GM12878 (cell line): ENCODE measurements around the gene INSRR. TPM values are rescaled to one million over a fixed set of nuclear protein-coding genes. Genes with fewer than 3 reads are reported as not detected.

Experiments
- ATAC-seq: fragments of 200-7000 bp; cut with Tn5 transposase; 3 replicates; pipeline ENCODE4 v1.9.1; 2020; ENCODE audit warnings: mild to moderate bottlenecking, moderate library complexity
- BruUV-seq: library from RNA; stranded (reverse); fragments of 400-500 nt; replicated peaks from 2 replicates; lab custom pipeline; 2021; lab: Mats Ljungman, UMichigan
- CTCF ChIA-PET: fragments of 300-600 bp; sonication (Branson Sonifier 250); formaldehyde crosslinking; extraction: SDS; loops from one replicate; lab custom pipeline; 2021; ENCODE audit warnings: inconsistent platforms; lab: Yijun Ruan, JAX
- POLR2A ChIA-PET: fragments of 350-600 bp; formaldehyde crosslinking; extraction: SDS; loops from one replicate; lab custom pipeline; 2021; ENCODE audit warnings: inconsistent platforms; lab: Charles Lee
- RAD21 ChIA-PET: fragments of 300-600 bp; sonication (Branson Sonifier 250); formaldehyde crosslinking; loops from one replicate; lab custom pipeline; 2023; ENCODE audit warnings: antibody characterized with exemption; ENCODE audit not compliant: unreplicated experiment; lab: Charles Lee
- SMC1A ChIA-PET: fragments of 300-600 bp; sonication (Branson Sonifier 250); formaldehyde crosslinking; loops from one replicate; lab custom pipeline; 2023; ENCODE audit not compliant: unreplicated experiment, uncharacterized antibody; lab: Charles Lee
- DNase-seq: peaks from one replicate; pipeline ENCODE4 v3.0.0-alpha.2; 2011; ENCODE audit warnings: low read depth, low spot score
- FAIRE-seq: peaks from 3 replicates; lab custom pipeline; 2011; peaks lifted over from hg19 to GRCh38; lab: Jason Lieb, UNC
- H2AFZ ChIP-seq: 2 replicates; pipeline ENCODE4 v1.6.0; 2011; ENCODE audit warnings: low read depth, low read length, control low read depth; ENCODE audit not compliant: control insufficient read depth
- H3K27ac ChIP-seq: 2 replicates; pipeline ENCODE4 v1.5.1; 2011; ENCODE audit warnings: control low read depth; ENCODE audit not compliant: control insufficient read depth, insufficient read depth
- H3K27me3 ChIP-seq, 2 experiments: replicated peaks in 1 of 2; 2 replicates each; pipeline versions ENCODE4 v1.6.0 to v1.6.1; 2011; ENCODE audit warnings: low read length in 1 of 2; ENCODE audit not compliant: control insufficient read depth in 2 of 2, insufficient read depth in 2 of 2
- H3K36me3 ChIP-seq, 2 experiments: 2 replicates each; pipeline ENCODE4 v1.5.1; 2011; ENCODE audit warnings: low read length in 1 of 2; ENCODE audit not compliant: control insufficient read depth in 2 of 2, insufficient read depth in 2 of 2
- H3K4me1 ChIP-seq: 2 replicates; pipeline ENCODE4 v1.6.1; 2011; ENCODE audit warnings: mild to moderate bottlenecking, low read length, moderate library complexity, mixed read lengths; ENCODE audit not compliant: control insufficient read depth, insufficient read depth
- H3K4me2 ChIP-seq: 2 replicates; pipeline ENCODE4 v1.6.0; 2011; ENCODE audit warnings: control low read depth; ENCODE audit not compliant: control insufficient read depth, insufficient read depth
- H3K4me3 ChIP-seq: fragments of 200-600 bp; sonication (generic); 2 replicates; pipeline ENCODE4 v1.5.1; 2016
- H3K79me2 ChIP-seq: 2 replicates; pipeline ENCODE4 v1.6.0; 2011; ENCODE audit warnings: low read length; ENCODE audit not compliant: control insufficient read depth, insufficient read depth
- H3K9ac ChIP-seq: 2 replicates; pipeline ENCODE4 v1.8.0; 2011; ENCODE audit warnings: low read length, control low read depth, mixed read lengths; ENCODE audit not compliant: control insufficient read depth, insufficient read depth
- H3K9me3 ChIP-seq: replicated peaks from 3 replicates; pipeline ENCODE4 v1.5.1; 2011; ENCODE audit warnings: mild to moderate bottlenecking, low read length; ENCODE audit not compliant: control insufficient read depth, insufficient read depth
- H4K20me1 ChIP-seq: 2 replicates; pipeline ENCODE4 v1.6.0; 2011; ENCODE audit not compliant: control insufficient read depth, insufficient read depth
- ASH2L ChIP-seq: fragments of 300-600, 200-600 bp; sonication (generic); IDR thresholded peaks from 2 replicates; pipeline ENCODE4 v1.6.1; 2017; ENCODE audit warnings: low read depth, mild to moderate bottlenecking, borderline replicate concordance
- HSF1 ChIP-seq: fragments of 150-350 bp; IDR thresholded peaks from 2 replicates; pipeline ENCODE4 v1.6.1; 2014; ENCODE audit warnings: mild to moderate bottlenecking, low read depth, low read length
- YY1 ChIP-seq: IDR thresholded peaks from 2 replicates; pipeline ENCODE4 v1.6.1; 2011; ENCODE audit warnings: low read depth, mild to moderate bottlenecking, low read length
- WGBS: methylation state at CpG from one replicate; pipeline ENCODE4 v1.1.6; 2016; ENCODE audit warnings: low lambda C conversion rate; ENCODE audit not compliant: insufficient replicate concordance, insufficient coverage; ENCODE audit errors: missing lambda C conversion rate; 5-methylcytosine and 5-hydroxymethylcytosine counted together
- in situ Hi-C: fragments of 300-500 bp; cut with MboI; formaldehyde crosslinking; loops from 9 replicates; pipeline ENCODE4 v1.14.3; 2018; ENCODE audit warnings: mixed read lengths
- intact Hi-C: fragments of 100-400 bp; cut with micrococcal nuclease; formaldehyde crosslinking; loops from one replicate; pipeline ENCODE4 v1.14.2; 2022; ENCODE audit not compliant: unreplicated experiment
- polyA plus RNA-seq, 11 experiments: library from polyadenylated mRNA; depleted of rRNA in 4 of 11; unstranded in 6 of 11; stranded (reverse) in 5 of 11; fragments of >200 nt; fragmentation: Nextera tagmentation in 4 of 11; fragmentation: Illumina TruSeq in 1 of 11; extraction: Ambion mirVana in 4 of 11; extraction: Trizol in 1 of 11; gene quantifications; 1 replicate in 1 of 11; 2 replicates in 10 of 11; pipeline versions ENCODE4 v1.2.1 to v1.2.3, GENCODE V29; 2011 to 2016; ENCODE audit warnings: inconsistent platforms in 2 of 11, missing spikeins in 2 of 11, low read depth in 1 of 11
- total RNA-seq, 4 experiments: library from RNA; depleted of rRNA in 3 of 4; stranded (reverse); fragments of >200 nt in 3 of 4; fragmentation: Illumina TruSeq in 1 of 4; extraction: Trizol in 1 of 4; gene quantifications; 2 replicates each; pipeline versions ENCODE4 v1.2.1 to v1.2.3, GENCODE V29; 2013 to 2021

INSRR gene
- total and polyA plus RNA-seq, 10 of the 15 experiments (the other 5 are each of a cell fraction or from before 2014, with no cell fraction given), result 0.01 TPM; not detected in 9

- Histone ChIP-seq H3K36me3 (no peaks in the 10 kb centered on the region; a peak in 2 of 4 replicates), H4K20me1 (no peaks in the 10 kb centered on the region), H3K4me3 (no peak overlapping the region), H2AFZ (no peak overlapping the region), H3K4me2 (no peak overlapping the region), H3K79me2 (no peaks in the 10 kb centered on the region), H3K9ac (no peak overlapping the region), H3K27ac (no peak overlapping the region), H3K27me3 (no peaks in the 10 kb centered on the region), H3K4me1 (peaks cover 18% of the 10 kb centered on the region), H3K9me3 (no peaks in the 10 kb centered on the region)
- BruUV-seq, result no TSS peak
- in situ Hi-C loops (no loop called here), intact Hi-C loops (no loop called here)
- DNase-seq (no peak), FAIRE-seq (no peak), ATAC-seq (no peak; the same call in 1 of the 3 replicates)
- WGBS, result 95% methylated on average over 6 of the region's 7 CpGs
- POLR2A ChIA-PET, result interaction anchor here (1.4 to 1.6 kb wide), 2 partner anchors 10 to 26 kb away, joined by 4 to 5 read pairs; partner anchors contain the start of gene SH2D2A
- SMC1A ChIA-PET, result interaction anchor here (1.1 to 3.0 kb wide), 7 partner anchors 9 to 80 kb away, joined by 3 to 15 read pairs (median 5); partner anchors contain the start of gene NTRK1
- RAD21 ChIA-PET, result interaction anchor here (1.3 to 4.4 kb wide), 4 partner anchors 9 to 80 kb away, joined by 3 to 22 read pairs (median 8); partner anchors contain the start of gene NTRK1
- CTCF ChIA-PET, result interaction anchor here (1.3 to 8.5 kb wide), 5 partner anchors 10 to 81 kb away, joined by 3 to 60 read pairs (median 15); partner anchors contain the start of gene INSRR
- no peak for TF ChIP-seq YY1
- TF ChIP-seq ASH2L, result no peak
- no peak for TF ChIP-seq HSF1
Measured at GRCh38 chr1:156806512-156807440, 52.1 kb downstream of the INSRR start.
